TTC549 (cell line): Measurements from ENCODE around the gene SLC6A15.

ENCODE experiments used
- FAIRE-seq: peaks from 2 replicates; lab custom pipeline; 2012; peaks lifted over from hg19 to GRCh38; lab: Jason Lieb, UNC

SLC6A15 gene

DNA sequence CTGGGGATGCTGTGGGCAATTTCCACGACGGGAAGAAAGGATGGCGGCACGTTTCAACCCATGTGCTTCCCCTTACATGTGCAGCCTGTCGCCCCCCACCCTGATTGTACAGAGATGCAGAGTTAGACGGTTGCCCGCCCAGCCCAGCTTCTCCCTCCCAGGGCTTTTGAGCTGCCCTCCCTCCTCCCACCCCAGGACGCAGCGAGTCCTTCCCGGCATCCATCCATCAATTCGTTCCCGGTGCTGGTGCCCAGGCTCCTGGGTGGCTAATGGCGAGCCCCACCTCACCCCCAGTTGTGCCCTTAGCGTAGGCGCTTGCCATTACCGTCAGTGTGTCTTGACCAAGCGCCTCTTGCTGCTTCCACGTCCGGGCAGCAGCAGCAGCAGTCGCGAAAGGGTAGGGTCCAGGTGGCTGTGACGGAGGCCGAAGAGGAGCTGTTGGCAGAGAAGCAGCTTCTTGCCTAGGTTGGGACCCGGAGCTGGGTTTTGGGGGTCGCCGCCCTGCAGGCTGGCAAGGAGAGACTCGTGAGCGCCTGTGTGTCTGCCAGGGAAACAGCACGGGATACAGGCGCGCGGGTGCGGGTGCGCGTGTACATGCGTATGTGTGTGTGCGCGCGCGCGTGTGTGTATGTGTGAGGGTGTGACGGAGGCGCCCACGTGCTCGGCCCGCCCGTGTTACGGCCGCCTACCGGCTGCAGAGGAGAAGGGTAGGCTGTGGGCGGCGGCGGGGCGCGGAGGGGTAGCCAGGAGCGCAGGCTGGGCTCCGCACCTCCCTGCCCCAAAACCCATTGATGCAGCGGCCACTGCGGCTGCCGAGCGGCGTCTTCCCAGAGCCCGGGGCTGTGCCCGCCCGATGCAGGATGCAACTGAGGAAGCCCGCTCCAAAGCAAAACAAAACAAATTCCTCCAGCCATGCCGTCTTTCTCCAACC lies at the start of gene SLC6A15:
Gene SLC6A15 (minus strand): TSS at position 602 of the 931 bp plus-strand sequence. CDS start 20,679 bp downstream, outside the sequence.
- FAIRE-seq: no peak

DNA sequence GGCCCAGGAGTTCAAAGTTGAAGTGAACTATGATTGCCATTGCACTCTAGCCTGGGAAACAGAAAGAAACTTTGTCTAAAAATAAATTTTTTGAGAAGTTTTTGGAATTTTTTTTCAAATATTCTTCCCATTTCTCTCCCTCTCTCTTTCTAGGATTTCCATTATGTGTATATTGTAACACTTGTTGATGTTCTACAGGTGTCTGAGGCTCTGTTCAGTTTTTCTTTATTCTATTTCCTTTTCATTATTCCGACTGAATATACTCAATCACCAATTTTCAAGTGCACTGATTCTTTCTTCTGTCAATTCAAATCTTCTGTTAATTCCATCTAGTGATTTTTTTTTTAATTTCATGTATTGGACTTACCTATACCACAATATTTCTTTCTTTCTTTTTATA lies 48.3 kb upstream of the SLC6A15 start:
- no peak for FAIRE-seq

DNA sequence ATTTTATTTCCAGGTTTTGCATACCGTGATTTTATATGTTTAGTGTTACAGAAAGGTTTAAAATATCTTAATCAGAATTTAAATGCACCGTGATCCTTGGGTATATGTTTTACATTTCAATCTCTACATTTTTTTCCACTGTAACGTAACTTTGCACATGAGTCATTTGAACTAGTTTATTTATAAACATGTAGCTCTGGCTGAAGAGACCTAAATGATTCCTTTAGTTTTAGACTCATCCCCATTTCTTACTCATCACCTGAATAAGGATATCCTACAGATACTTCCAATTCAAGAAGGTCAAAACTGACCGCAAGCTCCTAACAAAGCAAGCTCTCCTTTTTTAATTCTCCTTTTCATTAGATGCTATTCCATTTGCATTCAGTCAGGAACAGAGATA lies 42.7 kb upstream of the SLC6A15 start:
- no peak for FAIRE-seq

DNA sequence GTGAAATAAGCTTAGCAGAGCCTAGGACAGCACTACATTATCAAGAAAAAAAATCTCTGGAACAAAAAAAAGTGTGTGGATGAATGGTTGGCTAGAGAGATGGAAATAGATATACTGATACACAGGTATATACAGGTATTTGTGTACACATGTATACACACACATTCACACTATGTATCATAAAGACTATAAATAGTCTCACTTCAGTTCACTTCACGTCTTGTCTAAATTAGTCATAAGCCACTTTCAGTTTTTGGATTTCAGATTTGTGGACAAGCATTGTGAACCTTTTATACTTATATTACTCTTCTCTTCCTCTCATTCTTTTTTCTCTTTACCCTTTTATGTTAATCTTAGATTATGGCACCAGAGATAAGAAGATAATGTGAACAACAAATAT lies 41.8 kb upstream of the SLC6A15 start:
- no peak for FAIRE-seq

DNA sequence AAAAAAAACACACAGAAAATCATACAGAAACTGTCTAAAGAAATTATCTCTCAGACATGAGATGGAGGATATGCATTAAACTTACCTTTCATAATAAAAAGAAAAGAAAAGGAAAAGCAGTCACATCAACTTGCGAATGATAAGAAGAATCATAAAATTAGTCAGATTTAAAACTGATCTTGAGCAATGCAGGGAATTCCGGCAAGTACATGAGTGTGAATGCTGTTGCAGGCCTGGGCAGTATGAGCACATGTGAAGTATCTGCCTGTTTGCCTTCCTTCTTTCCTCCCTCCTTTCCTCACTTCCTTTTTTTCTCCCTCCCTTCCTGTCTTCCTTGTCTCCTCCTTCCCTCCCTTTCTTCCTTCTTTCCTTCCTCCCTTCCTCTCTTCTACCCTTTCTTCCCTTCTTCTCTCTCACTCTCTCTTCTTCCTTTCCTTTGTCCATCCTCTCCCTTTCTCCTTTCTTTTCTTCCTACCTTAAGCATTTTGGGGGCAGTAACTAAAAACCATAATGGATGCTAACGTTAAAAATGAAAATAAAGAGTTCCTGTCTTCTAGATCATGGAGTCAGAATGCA lies 38.5 kb upstream of the SLC6A15 start:
- FAIRE-seq: no peak

DNA sequence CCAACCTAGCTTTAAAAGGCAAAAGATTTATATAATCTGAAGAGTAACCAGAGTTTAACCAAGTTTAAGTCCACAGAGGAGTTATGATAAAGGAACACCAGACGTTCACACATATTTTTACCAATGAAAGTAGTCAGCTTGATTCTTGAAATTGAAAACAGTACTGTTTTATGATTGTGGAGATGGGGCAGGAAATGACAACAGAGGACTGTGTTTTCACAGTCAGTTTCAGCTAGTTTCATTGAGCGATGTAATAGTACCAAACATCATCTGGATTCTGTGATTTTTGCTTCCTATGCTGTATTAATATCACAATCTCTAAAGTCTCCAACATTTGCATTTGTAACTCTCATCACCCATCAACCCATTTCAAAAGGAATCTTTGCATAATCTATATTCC lies 34.2 kb upstream of the SLC6A15 start:
- FAIRE-seq: no peak

DNA sequence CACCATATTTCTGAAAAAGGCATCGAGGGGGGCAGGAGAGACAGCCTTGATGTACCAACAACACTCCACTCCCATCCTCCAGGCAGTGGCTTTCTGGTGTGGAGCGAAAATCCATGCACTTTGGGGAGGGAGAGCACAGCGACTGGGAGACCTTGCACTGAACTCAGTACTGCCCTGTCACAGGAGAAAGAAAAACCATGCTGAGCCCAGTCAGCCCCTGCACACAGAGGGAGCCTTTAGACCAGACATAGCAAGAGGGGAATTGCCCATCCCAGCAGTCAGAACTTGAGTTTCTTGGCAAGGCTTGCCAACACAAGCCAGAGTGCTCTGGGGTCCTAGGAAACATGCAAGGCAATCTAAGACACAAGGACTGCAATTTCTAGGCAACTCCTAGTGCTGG lies 24.8 kb upstream of the SLC6A15 start:
- FAIRE-seq: no peak

DNA sequence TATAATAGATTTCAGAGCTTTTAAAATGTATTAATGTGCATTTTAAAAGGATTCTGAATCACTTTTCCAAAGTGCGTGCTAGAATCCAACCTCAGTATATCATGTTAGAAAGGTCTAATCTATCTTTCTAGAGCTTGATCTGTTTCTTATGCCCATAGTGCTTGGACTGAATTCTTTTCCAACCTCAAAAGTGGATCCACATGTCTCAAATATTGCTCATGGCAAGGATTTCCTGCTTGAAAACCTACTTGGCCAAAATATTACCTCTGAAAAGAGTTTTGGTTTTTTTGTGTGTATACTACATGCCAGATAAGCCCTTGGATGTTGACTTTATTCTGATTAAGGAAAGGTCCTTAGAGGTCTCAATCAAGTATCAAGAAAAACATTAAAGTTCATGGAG lies 16.9 kb upstream of the SLC6A15 start:
- no peak for FAIRE-seq

DNA sequence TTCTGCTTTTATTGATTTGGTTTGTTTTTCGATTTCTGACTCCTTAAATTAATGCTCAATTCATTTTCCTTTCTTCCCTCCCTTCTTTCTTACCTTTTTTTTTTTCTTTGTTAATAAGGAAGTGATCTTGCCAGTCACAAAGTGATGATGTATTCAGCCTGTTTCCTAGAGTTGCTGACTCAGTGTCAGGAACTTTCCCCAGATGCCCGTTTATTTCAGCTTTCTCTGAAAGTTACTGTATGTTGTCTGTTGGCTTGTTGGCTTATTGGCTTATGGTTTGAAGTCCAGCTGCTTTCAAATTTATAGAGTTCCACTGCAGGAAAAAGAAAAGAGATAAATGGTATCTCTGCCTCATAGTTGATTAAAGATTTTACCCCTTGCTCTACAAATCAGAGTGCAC lies 12.4 kb upstream of the SLC6A15 start:
- no peak for FAIRE-seq

DNA sequence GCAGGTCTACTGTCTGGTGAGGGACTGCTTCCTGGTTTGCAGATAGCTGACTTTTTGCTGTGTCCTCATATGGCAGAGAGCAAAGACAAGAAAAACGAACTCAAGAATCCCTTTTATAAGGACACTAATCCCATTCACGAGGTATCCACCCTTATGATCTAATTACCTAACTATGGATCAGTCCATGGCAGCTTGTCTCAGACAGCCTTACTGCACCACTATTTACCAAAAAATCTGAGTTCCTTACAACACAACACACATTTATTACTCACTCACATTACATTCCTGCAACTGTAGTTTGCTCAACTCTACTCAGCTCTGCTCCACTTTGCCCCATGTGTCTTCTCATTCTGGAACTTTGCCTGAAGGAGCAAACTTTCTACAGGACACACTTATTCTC lies 10.1 kb upstream of the SLC6A15 start:
- FAIRE-seq: no peak

DNA sequence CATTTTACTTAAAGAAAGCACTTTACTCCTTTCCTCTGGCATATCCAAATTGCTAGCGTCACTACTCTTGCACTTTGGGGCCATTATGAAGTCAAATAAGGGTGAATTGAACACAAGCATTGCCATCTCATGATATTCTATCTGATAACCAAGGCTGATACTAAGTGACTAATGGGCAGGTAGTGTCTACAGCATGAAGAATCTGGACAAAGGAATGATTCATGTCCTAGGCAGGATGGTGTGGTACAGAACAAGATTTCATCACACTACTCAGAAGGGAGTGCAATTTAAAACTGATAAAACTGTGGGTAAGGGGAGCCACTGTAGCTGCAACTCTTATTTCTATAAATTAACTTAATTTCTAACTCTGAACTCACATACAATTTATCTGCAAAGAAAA lies 7.7 kb upstream of the SLC6A15 start:
- FAIRE-seq: no peak

DNA sequence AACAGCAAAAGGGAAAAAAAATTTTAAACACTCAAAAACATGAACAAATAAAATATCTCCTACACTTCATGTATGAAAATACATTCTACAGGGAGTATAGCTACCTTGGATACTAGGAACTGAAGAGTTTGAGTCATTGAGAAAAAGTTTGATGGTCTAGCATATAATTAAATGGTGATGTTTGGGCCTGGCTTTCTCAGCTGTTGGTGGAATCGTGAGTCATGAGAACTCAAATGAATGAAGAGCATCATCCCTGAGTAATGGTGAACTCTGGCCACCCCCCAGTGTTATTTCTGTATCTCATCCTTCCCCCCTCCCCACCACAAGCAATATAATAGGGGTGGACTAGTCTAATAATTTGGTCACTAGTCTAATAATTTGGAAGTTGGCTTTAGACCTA lies 6.7 kb upstream of the SLC6A15 start:
- FAIRE-seq: no peak

DNA sequence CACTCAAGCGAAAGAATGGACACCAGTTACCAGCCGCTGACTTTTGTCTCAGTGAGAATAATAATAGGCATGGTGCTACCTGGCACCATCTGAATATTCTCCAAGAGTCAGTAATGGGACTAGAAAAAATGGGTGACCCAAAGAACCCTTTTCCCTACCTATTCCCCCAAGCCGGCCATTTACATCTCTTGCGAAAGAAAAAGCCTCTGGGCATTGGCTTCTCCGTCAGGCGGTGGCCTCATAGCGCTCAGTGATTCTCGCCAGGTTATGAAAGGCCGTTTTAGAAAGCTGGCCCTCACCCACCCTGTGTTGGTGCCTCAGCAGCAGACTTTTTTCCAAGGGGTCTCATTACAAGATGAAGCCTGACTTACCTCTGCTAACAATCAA lies 523 bp upstream of the SLC6A15 start:
- FAIRE-seq: no peak

DNA sequence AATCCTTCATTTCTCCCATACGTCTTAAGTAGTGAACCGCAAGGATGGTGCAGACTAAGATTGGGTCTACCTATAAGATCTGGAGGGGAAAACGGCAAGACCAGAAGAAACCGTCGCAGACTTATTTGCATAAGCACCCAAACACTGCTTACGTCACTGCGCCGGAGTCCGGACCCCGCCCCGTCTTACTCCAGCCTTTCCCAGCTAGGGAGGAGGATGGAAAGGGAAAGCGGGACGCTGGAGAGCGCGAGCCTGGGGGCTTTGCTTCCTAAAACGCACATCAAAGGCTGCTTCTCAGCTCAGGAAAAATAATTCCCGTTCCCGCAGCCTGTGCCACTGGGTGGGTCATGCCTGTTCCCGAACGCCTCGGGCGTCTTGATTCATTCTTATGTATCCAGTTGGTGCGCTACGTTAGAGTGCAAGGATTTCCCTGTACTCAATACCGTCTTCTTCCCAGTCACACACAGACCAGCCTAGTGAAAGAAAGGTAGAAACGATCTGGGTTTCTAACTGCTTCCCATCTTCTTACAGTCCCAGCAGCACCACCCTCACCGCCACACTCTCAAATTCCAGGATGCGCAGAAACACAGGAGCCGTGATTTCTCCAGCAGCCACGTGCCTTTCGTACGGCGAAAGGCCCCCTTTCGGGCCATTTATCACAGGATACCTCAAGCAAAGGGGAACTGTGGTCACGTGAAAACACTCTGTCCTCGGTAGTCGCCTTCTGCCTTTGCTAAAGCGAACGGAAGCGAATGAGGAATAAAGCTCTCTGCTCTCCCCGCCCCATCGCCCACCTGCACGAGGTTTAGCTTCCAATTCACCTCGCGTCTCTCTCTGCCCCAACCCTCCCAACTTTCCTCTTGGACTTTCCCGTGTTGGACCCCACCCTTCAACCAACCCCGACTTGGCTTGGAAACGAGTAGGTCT lies 1.1 kb downstream of the SLC6A15 start:
- FAIRE-seq: no peak

DNA sequence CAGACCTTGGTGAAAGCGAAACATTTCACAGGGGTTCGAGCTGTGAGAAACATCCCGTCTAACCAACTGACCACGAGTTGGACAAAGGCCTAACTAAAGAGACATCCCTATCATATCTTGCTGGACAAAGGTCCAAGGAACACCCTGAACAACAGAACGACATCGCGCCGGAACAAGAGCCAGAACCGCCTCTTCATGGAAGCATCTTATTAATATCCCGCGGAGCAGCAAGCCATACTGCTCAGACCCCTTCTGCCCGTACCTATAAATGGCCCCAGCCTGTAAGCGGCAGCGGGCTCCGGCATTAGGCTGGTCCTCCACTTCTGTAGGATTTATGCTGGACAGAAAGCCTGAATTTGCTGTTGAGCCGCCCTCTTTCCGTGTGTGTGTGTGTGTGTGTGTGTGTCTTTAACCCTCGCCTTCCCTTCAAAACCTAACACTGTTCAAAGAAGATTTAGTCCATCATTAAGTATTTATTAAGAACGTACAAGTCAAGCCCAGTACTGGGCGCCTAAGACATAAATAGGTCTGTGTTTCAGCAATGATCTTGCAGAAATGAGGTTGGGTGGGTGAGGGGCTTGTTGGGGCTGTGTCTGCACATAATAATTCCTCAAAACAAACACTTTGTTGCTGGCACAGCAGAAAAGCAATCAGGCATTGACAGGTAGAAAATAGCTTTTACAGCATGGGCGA lies 1.9 kb downstream of the SLC6A15 start:
- FAIRE-seq: no peak

DNA sequence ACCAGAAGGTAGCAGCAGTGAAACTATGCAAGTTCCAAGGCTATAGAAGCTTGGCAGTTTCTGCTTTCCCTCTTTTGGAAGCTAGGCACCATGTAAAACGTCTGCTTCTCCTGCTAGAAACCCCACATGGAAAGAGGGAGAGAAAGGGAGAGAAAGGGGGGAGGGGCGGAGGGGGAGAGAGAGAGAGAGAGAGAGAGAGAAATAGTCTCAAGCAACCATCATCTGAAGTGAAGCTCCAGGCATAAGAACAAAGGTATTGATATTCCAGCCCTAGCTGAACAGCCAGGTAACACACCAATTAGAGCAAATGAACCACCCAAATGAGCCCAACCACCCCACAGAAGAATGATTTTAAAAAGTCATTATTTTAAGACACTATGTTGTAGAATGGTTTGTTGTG lies 8.5 kb downstream of the SLC6A15 start:
- FAIRE-seq: no peak

DNA sequence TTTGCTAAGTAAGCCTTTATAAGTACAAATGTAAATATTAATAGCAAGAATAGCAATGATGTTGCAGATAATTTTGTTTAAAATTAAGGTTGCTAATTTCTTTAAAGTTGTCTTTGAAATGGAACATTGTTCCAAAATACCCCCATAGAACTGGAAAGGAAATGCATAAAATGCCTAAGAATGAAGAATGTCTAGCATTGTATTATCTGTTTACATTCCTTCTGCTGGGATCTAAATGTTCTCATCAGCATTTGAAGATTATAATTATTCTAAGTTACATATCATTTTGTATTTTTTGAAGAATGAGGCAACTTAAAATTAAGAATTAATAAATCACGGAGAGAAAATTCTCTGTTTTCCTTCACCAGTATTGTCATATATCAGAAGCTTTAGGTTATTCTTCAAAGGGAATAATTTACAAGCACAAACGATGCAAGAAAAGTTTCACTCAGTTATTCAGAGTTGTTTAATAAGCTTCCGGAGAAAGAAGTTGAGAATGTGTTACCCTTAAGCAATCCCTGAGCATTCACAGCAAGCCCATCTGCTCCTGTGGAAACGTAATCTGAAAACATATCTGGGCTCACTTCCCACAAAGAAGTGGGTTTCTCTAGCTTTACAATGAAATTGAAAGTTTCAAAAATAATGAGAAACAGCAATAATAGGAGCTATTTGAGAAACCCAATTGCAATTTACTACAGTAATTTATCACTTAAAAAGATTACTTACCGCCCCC lies 21.3 kb downstream of the SLC6A15 start:
- no peak for FAIRE-seq

DNA sequence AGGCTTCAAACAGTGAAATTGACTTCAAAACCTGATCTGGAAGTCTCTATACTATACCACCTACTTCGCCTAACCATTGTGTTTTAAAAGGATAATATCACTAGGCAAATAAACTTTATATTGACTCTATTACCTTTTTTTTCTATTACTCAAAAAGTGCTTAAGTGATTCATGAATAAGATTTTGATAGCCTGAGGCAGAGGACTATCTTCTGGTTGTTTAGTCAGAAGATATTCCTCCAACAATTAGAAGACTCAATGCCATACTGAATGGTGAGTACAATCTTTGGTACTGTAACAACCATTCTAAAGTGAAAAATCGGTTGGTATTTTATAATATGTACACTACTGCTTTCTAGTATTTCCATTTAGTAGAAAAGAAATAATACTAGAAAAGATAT lies 22.8 kb downstream of the SLC6A15 start:
- no peak for FAIRE-seq

DNA sequence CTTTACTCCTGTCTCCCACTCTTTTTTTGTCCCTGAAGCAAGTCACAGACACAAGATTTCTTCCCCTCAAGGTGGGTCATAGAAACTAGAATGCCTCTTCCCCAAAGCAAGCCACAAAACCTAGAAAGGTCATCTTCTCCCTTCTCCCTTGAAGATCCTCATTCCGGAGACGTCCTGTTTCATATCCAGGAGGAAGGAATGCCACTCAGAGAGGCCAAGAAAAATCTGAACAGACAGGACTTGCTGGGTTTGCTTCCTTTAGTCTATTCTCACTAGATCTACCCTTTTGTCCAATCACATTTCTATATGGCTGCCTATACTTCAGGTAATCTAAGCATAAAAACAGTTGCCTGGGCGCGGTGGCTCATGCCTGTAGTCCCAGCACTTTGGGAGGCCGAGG lies 23.7 kb downstream of the SLC6A15 start:
- FAIRE-seq: no peak

DNA sequence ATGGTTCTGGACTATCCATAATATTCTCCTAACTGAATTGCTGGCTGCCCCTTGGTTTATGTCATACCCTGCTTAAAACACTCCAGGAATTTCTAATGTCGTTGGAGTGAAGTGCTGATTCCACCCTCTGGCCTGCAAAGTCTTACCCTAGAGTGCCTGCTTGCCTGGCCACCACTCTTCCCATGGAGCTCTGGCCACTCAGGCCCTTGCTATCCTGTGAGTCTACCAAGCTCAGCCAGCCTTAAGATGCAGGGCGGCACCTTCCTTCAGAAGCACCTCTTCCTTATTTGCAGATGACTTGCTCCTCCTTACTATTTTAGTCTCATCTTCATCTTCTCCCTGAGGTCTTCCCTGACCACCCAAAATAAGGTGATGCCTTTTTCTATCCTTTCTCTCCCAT lies 35.3 kb downstream of the SLC6A15 start:
- no peak for FAIRE-seq

DNA sequence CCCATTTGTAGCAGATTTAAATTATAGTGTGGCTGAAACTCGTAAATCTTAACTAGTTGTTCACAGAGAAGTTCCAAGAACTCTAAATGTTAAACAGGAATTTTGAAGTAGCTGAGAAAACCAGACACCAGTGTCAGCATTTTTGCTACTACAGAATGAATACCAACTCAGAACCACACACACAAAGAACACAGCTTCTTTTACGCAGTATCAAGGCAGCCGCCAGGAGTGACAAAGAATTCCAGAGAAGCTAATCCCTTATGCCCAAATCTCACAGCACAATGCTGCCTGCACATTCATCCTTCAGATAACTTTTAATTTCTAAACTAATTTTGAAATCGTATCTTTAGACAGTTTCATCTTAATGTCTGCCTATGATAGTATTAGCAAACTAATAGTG lies 37.4 kb downstream of the SLC6A15 start:
- no peak for FAIRE-seq

DNA sequence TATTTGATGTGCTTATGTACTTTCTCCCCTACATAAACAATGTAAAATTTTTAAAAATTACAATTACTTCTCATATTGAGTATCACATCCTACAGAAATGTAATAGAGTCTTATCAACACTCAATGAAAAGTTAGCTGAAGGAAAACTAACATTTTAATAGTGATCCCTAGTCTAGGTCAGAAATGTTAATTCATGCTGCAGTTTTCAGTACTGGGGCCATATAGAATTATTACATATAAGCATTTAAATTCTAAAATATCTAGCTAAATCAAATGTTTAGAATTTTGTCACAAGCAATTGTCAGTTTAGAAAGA lies 37.8 kb downstream of the SLC6A15 start:
- no peak for FAIRE-seq
